GDM1 (cell line): Measurements from ENCODE around the gene TMUB1.
A peak's percentile ranks its signal among the peaks of the same experiment; 100 is the strongest.

ENCODE experiments used
- DNase-seq: peaks from one replicate; lab custom pipeline; 2025; lab: John Stamatoyannopoulos, UW

Gene TMUB1

GRCh38 chr7:151103973-151104372 is 20.7 kb upstream of the TMUB1 start:
- DNase-seq, result no peak

- no peak for DNase-seq
These were observed 19.7 kb upstream of the TMUB1 start for GRCh38 chr7:151102991-151103390.

- no peak for DNase-seq
These were observed 18.5 kb upstream of the TMUB1 start for GRCh38 chr7:151101621-151102396.

- DNase-seq, result no peak
These were observed 17.6 kb upstream of the TMUB1 start for GRCh38 chr7:151100921-151101320.

- no peak for DNase-seq
These were observed 16.4 kb upstream of the TMUB1 start for GRCh38 chr7:151099486-151100211.

GRCh38 chr7:151095828-151096475 is 12.7 kb upstream of the TMUB1 start:
- DNase-seq, result no peak

GRCh38 chr7:151095123-151095797 is 12.0 kb upstream of the TMUB1 start:
- DNase-seq, result no peak

- no peak for DNase-seq
These were observed 11.4 kb upstream of the TMUB1 start for GRCh38 chr7:151094675-151095074.

GRCh38 chr7:151093748-151094147 is 10.5 kb upstream of the TMUB1 start:
- no peak for DNase-seq

- DNase-seq, result no peak
These were observed 8.7 kb upstream of the TMUB1 start for GRCh38 chr7:151091988-151092387.

GRCh38 chr7:151091431-151091830 is 8.1 kb upstream of the TMUB1 start:
- no peak for DNase-seq

GRCh38 chr7:151091003-151091402 is 7.7 kb upstream of the TMUB1 start:
- no peak for DNase-seq

GRCh38 chr7:151089893-151090730 is 6.8 kb upstream of the TMUB1 start:
- no peak for DNase-seq

GRCh38 chr7:151088856-151089699 is 5.8 kb upstream of the TMUB1 start:
- no peak for DNase-seq

- DNase-seq, result no peak
These were observed 4.9 kb upstream of the TMUB1 start for GRCh38 chr7:151088019-151088855.

- peak; percentile 23 for DNase-seq
These were observed 4.1 kb upstream of the TMUB1 start for GRCh38 chr7:151087245-151088018.

- no peak for DNase-seq
These were observed 3.5 kb upstream of the TMUB1 start for GRCh38 chr7:151086802-151087244.

GRCh38 chr7:151085691-151086620 is 2.7 kb upstream of the TMUB1 start, which contains the start of gene AGAP3:
Gene AGAP3 (plus strand): TSS chr7:151086475. CDS start chr7:151086742, 267 bp downstream.
- peak; percentile 53 for DNase-seq
